Lower lobe of right lung (tissue), 2 donors: Measurements from ENCODE around the gene SFXN1. TPM values are rescaled to one million over a fixed set of nuclear protein-coding genes. Genes with fewer than 3 reads are reported as not detected.

Experiments
- ATAC-seq, 2 donors: fragments of 200-7000 bp; cut with Tn5 transposase; one replicate each; pipeline ENCODE4 v1.9.1; 2020 to 2022; ENCODE audit warnings: mild to moderate bottlenecking in 2 of 2, moderate library complexity in 2 of 2
- DNase-seq: peaks from one replicate; pipeline ENCODE4 v3.0.0-alpha.2; 2020
- H3K27ac ChIP-seq: fragments of 200-600 bp; one replicate; pipeline ENCODE4 v1.8.0; 2022
- H3K27me3 ChIP-seq: fragments of 200-600 bp; one replicate; pipeline ENCODE4 v1.8.0; 2022; ENCODE audit warnings: low read depth
- H3K36me3 ChIP-seq: fragments of 200-600 bp; one replicate; pipeline ENCODE4 v1.8.0; 2022; ENCODE audit warnings: mild to moderate bottlenecking
- H3K4me1 ChIP-seq: fragments of 200-600 bp; one replicate; pipeline ENCODE4 v1.8.0; 2022
- H3K4me3 ChIP-seq: fragments of 200-600 bp; one replicate; pipeline ENCODE4 v1.8.0; 2022; ENCODE audit warnings: mild to moderate bottlenecking
- H3K9me3 ChIP-seq: fragments of 200-600 bp; one replicate; pipeline ENCODE4 v1.8.0; 2022
- CTCF ChIP-seq: fragments of 200-600 bp; IDR thresholded peaks from one replicate; pipeline ENCODE4 v1.8.0; 2022; ENCODE audit warnings: antibody characterized with exemption, mild to moderate bottlenecking
- intact Hi-C: fragments of 100-400 bp; cut with DNase I; formaldehyde crosslinking; loops from one replicate; pipeline ENCODE4 v1.11.0; 2022
- total RNA-seq: library from RNA; stranded (reverse); fragmentation: NEBNext Ultra II Directional; extraction: Animal tissue kit (Norgen Biotek cat#: 25700); gene quantifications from one replicate; pipeline ENCODE4 v1.2.1, GENCODE V29; 2021
- donor health status: DM: no; HTN: yes; CAD: no; lungs with severe emphysema.

Gene SFXN1
- total RNA-seq, 1 donor from 2014 or later: 15.7 TPM

- intact Hi-C loops: no loop called here
- H3K27ac ChIP-seq: no peak overlapping the region
- no peak for ATAC-seq
- H3K9me3 ChIP-seq: no peaks in the 10 kb centered on the region
- H3K36me3 ChIP-seq: no peaks in the 10 kb centered on the region
- DNase-seq: no peak
- H3K27me3 ChIP-seq: no peaks in the 10 kb centered on the region
- no peaks in the 10 kb centered on the region for H3K4me1 ChIP-seq
- TF ChIP-seq CTCF: no peak
- H3K4me3 ChIP-seq: no peak overlapping the region
Measured at GRCh38 chr5:175463641-175464040, 14.7 kb upstream of the SFXN1 start.

- H3K4me3 ChIP-seq: no peak overlapping the region
- intact Hi-C loops: no loop called here
- H3K9me3 ChIP-seq: no peaks in the 10 kb centered on the region
- DNase-seq (no peak), ATAC-seq (peak; percentile 77 to 80)
- no peaks in the 10 kb centered on the region for H3K4me1 ChIP-seq
- peak; percentile 67 for TF ChIP-seq CTCF
- H3K27ac ChIP-seq: no peak overlapping the region
- H3K27me3 ChIP-seq: no peaks in the 10 kb centered on the region
- H3K36me3 ChIP-seq: no peaks in the 10 kb centered on the region
Measured at GRCh38 chr5:175464074-175464941, 14.1 kb upstream of the SFXN1 start.

GRCh38 chr5:175464942-175465233, 13.5 kb upstream of the SFXN1 start:
- intact Hi-C loops: no loop called here
- DNase-seq (no peak), ATAC-seq (no peak)
- H3K36me3 ChIP-seq: no peaks in the 10 kb centered on the region
- no peak overlapping the region for H3K4me3 ChIP-seq
- no peak overlapping the region for H3K27ac ChIP-seq
- H3K4me1 ChIP-seq: no peaks in the 10 kb centered on the region
- no peaks in the 10 kb centered on the region for H3K27me3 ChIP-seq
- no peaks in the 10 kb centered on the region for H3K9me3 ChIP-seq
- no peak for TF ChIP-seq CTCF

- H3K27ac ChIP-seq: no peak overlapping the region
- H3K9me3 ChIP-seq: no peaks in the 10 kb centered on the region
- no peak for DNase-seq
- no peak overlapping the region for H3K4me3 ChIP-seq
- no peaks in the 10 kb centered on the region for H3K4me1 ChIP-seq
- no peaks in the 10 kb centered on the region for H3K27me3 ChIP-seq
- no peaks in the 10 kb centered on the region for H3K36me3 ChIP-seq
- no peak for TF ChIP-seq CTCF
- intact Hi-C loops: no loop called here
- ATAC-seq: no peak
Measured at GRCh38 chr5:175465282-175465681, 13.1 kb upstream of the SFXN1 start.

- ATAC-seq: no peak
Measured at GRCh38 chr5:175466700-175467318, 11.6 kb upstream of the SFXN1 start.

More at GRCh38 chr5:175466700-175467318, 11.6 kb upstream of the SFXN1 start:
- no peaks in the 10 kb centered on the region for H3K27me3 ChIP-seq
- TF ChIP-seq CTCF: no peak
- no peak overlapping the region for H3K27ac ChIP-seq
- no peaks in the 10 kb centered on the region for H3K9me3 ChIP-seq
- H3K36me3 ChIP-seq: no peaks in the 10 kb centered on the region
- no peaks in the 10 kb centered on the region for H3K4me1 ChIP-seq
- DNase-seq: no peak
- H3K4me3 ChIP-seq: no peak overlapping the region
- intact Hi-C loops: no loop called here
